AG04449 (cell line): ENCODE data around the gene STARD3.
"Not testable (repeated sequence)": the region's sequence is repeated elsewhere in the genome, so short reads cannot be mapped to it uniquely, and the experiment has no call there.

ENCODE experiments used
- CTCF ChIA-PET: fragments of 350-600 bp; formaldehyde crosslinking; extraction: SDS; loops from one replicate; lab custom pipeline; 2021; ENCODE audit warnings: antibody characterized with exemption; lab: Yijun Ruan, JAX
- POLR2A ChIA-PET: fragments of 400-600, 350-600 bp; formaldehyde crosslinking; extraction: SDS; loops from one replicate; lab custom pipeline; 2020; ENCODE audit warnings: antibody characterized with exemption, inconsistent platforms; lab: Yijun Ruan, JAX
- DNase-seq: peaks from one replicate; pipeline ENCODE4 v3.0.0-alpha.2; 2010; ENCODE audit warnings: low read depth, low spot score
- H3K4me3 ChIP-seq: 2 replicates; pipeline ENCODE4 v1.5.1; 2011; ENCODE audit warnings: low read depth, mild to moderate bottlenecking, control low read depth, low read length
- TF ChIP-seq, protein P1 (sequence below): IDR thresholded peaks from one replicate; pipeline ENCODE4 v1.5.1; 2011; ENCODE audit warnings: mild to moderate bottlenecking, moderate library complexity, low read length, control low read depth, inconsistent platforms; ENCODE audit not compliant: insufficient read depth; ENCODE audit errors: missing control alignments

The STARD3 gene

DNA sequence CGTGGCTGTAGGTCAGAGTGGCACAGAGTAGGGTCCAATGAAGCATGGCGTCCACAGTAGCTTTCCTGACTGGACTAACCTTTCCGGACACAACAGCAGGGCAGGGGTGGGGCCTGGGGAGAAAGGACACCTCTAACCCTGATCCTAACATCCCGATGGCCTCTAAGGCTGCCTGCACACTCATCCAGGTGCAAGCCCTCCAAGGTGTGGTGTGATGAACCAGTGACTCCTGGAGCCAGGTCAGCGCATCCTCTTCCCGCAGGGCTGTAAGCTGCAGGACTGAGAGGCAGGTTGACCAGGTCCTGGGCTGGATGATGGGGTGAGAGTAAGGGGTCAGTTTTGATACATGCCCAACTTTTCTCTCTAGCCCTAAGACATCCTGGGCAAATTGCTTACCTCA is 59.8 kb downstream of the STARD3 start:
- ChIA-PET CTCF (interaction anchor here (2.3 to 7.9 kb wide), 2 partner anchors 33 to 43 kb away, joined by 6 to 48 read pairs; partner anchors contain the start of gene MIEN1), POLR2A (no interaction called here)
- TF ChIP-seq, protein P1, sequence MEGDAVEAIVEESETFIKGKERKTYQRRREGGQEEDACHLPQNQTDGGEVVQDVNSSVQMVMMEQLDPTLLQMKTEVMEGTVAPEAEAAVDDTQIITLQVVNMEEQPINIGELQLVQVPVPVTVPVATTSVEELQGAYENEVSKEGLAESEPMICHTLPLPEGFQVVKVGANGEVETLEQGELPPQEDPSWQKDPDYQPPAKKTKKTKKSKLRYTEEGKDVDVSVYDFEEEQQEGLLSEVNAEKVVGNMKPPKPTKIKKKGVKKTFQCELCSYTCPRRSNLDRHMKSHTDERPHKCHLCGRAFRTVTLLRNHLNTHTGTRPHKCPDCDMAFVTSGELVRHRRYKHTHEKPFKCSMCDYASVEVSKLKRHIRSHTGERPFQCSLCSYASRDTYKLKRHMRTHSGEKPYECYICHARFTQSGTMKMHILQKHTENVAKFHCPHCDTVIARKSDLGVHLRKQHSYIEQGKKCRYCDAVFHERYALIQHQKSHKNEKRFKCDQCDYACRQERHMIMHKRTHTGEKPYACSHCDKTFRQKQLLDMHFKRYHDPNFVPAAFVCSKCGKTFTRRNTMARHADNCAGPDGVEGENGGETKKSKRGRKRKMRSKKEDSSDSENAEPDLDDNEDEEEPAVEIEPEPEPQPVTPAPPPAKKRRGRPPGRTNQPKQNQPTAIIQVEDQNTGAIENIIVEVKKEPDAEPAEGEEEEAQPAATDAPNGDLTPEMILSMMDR: no peak

DNA sequence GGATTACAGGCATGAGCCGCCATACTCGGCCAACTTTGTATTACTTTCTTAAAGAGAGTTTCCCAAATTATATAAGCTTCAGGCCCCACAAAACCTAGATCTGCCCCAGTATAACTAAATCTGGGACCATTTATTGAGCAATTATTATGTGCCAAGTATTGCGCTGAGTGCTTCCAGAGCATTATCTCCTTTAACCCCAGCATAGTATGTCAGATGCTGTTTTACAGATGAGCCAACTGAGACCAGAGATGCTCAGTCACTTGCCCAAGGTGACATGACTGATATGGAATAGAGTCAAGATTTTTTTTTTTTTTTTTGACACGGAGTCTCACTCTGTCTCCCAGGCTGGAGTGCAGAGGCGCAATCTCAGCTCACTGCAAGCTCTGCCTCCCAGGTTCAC is 61.0 kb downstream of the STARD3 start:
- H3K4me3 ChIP-seq: no peak overlapping the region
- ChIA-PET CTCF (interaction anchor here (1.0 to 7.9 kb wide), 3 partner anchors 9 to 76 kb away, joined by 3 to 48 read pairs (median 13); partner anchors contain the start of genes MIEN1 and PGAP3), POLR2A (interaction anchor here (1.1 kb wide), 1 partner anchor 10 kb away, joined by 4 read pairs; no protein-coding TSS in a partner anchor)
- TF ChIP-seq, protein P1: no peak
- no peak for DNase-seq

More for the DNA sequence above, 59.8 kb downstream of the STARD3 start:
- H3K4me3 ChIP-seq: no peak overlapping the region
- no peak for DNase-seq

GRCh38 chr17:39699157-39699817 is 62.3 kb downstream of the STARD3 start:
- CTCF ChIA-PET: interaction anchor here (1.1 to 7.9 kb wide), 12 partner anchors 8 to 151 kb away, joined by 3 to 48 read pairs (median 6); partner anchors contain the start of genes MIEN1, PGAP3 and PNMT
- POLR2A ChIA-PET: interaction anchor here (0.6 to 2.0 kb wide), 11 partner anchors 10 to 248 kb away, joined by 3 to 27 read pairs (median 4); partner anchors contain the start of genes MED1, MIEN1, PGAP3 and TCAP
- H3K4me3 ChIP-seq: peak overlapping the region; percentile 78
- DNase-seq: not testable (repeated sequence)

- peak; percentile 31 for DNase-seq
- peak within 1 kb of the TSS; percentile 78 for H3K4me3 ChIP-seq
- ChIA-PET CTCF (interaction anchor here (1.1 to 7.9 kb wide), 15 partner anchors 8 to 152 kb away, joined by 3 to 48 read pairs (median 5); partner anchors contain the start of genes MIEN1, PGAP3 and PNMT), POLR2A (interaction anchor here (0.6 to 2.0 kb wide), 11 partner anchors 9 to 248 kb away, joined by 3 to 27 read pairs (median 4); partner anchors contain the start of genes MED1, MIEN1, PGAP3 and TCAP)
- TF ChIP-seq, protein P1: no peak
Observed at GRCh38 chr17:39699818-39700147, 62.8 kb downstream of the STARD3 start, which contains the start of gene ERBB2. ERBB2 (plus strand) TSS chr17:39700064; CDS start chr17:39700239, 175 bp downstream.

DNA sequence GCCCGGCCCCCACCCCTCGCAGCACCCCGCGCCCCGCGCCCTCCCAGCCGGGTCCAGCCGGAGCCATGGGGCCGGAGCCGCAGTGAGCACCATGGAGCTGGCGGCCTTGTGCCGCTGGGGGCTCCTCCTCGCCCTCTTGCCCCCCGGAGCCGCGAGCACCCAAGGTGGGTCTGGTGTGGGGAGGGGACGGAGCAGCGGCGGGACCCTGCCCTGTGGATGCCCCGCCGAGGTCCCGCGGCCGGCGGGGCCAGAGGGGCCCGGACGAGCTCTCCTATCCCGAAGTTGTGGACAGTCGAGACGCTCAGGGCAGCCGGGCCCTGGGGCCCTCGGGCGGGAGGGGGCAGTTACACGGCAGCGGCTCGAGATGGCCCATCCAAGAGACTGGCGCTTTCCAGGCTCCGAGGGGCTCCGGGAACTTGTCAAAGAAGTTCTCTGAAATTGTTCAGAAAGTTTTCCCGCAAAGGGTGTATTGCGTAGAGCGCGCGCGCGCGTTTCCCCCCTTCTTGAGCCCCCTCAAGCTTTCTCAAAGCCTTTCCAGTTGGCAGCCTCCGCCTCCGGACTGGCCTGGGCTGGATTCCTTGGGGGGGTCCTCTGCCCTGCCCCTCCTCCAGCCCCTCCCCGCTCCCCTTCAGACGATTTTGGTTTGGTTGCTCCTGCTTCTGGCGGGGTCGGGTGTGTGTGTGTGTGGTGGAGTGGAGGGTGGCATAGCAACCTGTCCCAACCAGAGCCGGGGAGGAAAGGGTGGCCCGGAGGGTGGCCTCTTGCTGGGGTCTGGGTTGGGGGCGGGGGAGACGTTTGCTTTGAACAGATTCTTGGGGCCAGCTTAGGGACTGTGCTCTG is 63.4 kb downstream of the STARD3 start:
- no peak for DNase-seq
- TF ChIP-seq, protein P1: no peak
- peak overlapping the region; percentile 78 for H3K4me3 ChIP-seq
- POLR2A ChIA-PET: interaction anchor here (0.7 to 2.0 kb wide), 10 partner anchors 9 to 63 kb away, joined by 3 to 27 read pairs (median 4); partner anchors contain the start of genes MIEN1, PGAP3 and TCAP
- CTCF ChIA-PET: interaction anchor here (0.7 to 7.9 kb wide), 18 partner anchors 9 to 152 kb away, joined by 3 to 48 read pairs (median 4); partner anchors contain the start of genes MIEN1, PGAP3 and PNMT
